ENCODE data around the gene TAOK1.

Gene TAOK1

DNA sequence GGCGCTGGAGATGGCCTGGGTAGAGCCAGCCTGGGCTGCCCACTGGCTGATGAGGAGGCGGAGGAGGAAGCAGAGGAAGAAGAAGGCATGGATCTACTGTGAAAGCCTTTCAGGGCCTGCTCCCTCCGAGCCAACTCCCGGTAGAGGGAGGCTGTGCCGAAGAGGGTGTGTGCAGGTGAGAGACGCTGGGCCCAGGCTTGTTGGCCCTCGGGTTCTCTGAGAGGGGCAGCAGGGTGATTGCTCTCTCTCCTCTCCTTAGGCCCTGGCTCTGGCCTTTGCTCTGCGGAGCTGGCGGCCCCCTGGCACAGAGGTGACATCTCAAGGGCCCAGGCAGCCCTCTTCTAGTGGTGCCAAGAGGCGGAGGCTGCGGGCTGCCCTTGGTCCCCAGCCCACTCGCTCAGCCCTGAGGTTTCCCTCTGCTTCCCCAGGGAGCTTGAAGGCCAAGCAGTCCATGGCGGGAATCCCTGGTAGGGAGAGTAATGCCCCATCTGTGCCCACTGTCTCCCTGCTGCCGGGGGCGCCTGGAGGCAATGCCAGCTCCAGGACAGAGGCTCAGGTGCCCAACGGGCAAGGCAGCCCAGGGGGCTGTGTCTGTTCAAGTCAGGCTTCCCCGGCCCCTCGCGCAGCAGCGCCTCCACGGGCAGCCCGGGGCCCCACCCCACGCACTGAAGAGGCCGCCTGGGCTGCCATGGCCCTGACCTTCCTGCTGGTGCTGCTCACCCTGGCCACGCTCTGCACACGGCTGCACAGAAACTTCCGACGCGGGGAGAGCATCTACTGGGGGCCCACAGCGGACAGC, 181.9 kb downstream of the TAOK1 start:
- no peak for DNase-seq

DNA sequence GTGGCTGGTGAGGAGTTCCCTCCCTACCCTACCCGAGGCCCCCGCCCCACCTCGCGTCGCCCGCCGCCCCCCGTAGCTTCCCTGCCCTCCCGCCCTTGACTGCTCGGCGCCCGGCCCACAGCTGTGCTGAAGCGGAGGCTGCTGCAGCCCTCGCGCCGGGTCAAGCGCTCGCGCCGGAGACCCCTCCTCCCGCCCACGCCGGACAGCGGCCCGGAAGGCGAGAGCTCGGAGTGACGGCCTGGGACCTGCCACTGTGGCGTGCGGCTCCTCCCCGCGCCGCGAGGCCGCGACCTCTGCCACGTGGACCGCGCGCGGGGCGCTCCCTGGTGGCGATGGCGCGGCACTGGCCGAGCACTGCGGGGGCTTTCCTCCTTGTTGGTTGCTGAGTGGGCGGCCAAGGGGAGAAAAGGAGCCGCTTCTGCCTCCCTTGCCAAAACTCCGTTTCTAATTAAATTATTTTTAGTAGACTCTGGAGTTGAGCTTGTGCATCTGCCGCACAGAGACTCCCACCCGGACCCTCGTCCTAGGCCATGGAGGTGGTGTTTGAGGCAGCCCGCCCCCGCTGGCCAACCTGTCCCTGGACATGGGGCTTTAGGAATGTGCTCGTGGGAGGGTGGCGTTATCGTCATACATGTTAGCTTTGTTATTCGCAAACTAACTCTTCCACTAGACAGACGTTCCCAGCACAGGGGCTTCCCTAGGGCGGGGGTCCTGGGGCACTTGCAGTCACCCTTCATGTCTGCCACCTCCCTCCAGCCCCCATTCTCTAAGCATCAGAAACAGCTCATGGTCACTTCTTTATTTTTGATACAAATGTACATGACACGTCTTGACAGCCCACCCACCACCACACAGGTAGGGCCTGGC, 182.8 kb downstream of the TAOK1 start:
- DNase-seq: peak; percentile 64

GRCh38 chr17:29573558-29573869, 183.4 kb downstream of the TAOK1 start:
- DNase-seq: peak; percentile 5

DNA sequence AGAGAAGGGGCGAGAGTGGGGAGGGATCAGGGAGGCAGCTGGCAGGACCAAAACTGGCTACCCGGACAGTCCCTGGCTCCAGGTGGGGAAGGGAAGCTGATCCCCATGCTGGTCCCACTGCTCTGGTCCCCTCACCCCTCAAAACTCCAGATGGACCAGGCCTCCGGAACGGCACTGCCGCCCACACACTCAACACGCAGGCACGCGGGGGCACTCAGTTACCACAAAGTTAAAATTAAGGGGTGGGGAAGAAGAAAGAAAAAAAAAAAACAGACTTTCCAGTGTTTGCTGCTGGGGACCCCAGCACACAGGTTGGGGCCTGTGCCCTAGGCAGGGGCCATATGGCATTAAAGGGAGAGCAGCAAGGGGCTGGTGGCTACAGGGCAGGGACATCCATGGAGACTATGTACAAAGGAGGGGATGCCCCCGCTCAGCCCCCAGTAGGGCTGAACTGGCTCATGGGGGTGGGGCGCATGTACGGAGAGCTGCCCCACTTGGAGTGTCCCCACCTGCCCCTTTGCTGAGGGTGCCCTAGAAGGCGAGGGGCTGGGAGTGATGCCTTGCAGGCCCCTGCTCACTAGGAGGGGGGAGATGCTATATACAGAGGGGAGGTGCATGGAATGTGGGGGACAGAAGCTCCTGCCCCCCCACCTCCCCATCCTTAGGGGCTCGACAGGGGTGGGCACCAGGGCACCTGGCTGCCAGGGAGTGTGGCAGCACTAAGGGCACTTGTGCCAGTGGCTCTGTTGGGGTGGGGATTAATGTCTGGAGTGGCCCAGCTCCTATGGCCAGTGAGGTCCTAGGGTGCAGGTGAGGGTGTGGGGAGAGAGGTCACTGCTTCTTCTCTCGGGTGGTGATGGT, 183.9 kb downstream of the TAOK1 start:
- DNase-seq: peak; percentile 7

- peak; percentile 3 for DNase-seq
Measured at GRCh38 chr17:29574732-29575510, 184.8 kb downstream of the TAOK1 start.

- DNase-seq: no peak
Measured at GRCh38 chr17:29575511-29576213, 185.5 kb downstream of the TAOK1 start.

DNA sequence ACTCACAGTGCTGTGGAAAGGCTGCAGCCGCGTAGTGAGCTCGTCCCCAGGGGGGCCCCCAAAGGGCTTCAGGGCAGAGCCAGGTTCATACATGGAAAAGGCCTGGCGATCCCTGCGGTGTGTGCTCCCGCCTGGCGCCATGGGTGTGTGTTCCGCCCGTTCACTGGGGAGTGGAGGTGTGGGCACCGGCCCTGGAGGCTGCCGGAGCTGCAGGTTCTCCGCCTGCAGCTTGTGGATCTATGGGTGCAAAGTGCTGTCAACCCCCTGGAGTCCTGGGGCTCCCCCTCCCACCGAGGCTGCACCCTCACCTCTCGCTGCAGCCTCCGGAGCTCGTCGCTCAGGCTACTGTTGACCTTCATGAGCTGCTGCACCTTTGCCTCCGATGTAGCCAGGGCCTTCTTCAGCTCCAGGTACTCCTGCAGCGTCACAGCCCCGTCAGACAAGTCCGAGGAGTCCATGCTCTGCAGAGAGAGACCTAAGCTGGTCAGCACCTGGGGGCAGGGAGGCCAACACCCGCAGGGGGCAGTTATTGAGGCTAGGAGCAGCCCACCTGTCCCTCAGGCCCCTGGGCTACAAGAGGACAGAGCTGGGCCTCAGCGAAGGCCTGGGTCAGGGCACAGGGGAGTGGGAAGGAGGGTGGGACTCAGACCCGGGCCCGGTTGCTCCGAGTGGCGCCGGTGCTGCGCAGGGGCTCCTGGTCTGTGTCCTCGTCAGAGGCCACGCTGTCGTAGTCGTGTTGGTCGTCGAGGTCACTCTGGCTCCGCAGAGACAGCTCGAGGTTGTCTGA, 186.2 kb downstream of the TAOK1 start:
- DNase-seq: peak; percentile 10

GRCh38 chr17:29577001-29577370, 186.8 kb downstream of the TAOK1 start:
- DNase-seq: no peak

DNA sequence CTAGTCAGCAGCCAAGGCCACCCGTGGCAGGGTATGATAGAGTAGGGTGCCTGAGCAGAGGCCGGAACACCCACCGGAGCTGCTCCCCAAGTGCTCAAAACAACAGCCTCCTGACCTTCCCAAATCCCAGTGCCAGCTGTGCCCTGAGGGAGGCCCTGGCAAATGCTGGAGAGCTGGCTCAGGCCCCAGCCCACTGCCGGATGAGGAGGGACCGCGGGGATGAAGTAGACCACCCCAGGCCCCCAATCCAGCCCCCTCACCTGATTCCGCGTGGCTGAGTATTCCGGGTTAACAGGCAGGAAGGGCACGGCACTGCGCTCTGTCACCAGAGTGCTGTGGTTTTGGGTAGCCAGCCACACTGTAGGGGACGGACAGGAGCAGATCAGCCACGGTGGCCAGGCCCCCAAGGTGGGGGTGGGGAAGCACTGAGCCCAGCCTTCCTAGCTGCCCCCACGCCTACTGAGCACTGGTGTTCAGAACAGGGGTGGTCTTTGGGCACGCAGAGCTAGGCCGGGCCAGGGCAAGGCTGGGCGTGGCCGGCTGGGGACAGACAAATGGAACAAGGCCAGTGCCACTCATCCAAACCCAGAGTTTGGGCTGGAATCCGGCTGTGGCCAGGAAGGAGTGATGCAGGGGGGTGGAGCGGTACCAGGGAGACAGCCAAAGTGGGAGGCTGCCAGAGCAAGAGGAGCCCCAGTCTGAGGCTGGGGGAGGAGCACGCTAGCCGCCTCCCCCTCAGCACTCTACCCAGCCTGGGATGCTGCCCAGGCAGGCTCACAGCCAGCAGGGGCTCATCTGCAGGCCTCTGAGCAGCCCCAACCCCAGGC, 187.4 kb downstream of the TAOK1 start:
- no peak for DNase-seq

- DNase-seq: no peak
Measured at GRCh38 chr17:29578626-29579485, 188.7 kb downstream of the TAOK1 start.

DNA sequence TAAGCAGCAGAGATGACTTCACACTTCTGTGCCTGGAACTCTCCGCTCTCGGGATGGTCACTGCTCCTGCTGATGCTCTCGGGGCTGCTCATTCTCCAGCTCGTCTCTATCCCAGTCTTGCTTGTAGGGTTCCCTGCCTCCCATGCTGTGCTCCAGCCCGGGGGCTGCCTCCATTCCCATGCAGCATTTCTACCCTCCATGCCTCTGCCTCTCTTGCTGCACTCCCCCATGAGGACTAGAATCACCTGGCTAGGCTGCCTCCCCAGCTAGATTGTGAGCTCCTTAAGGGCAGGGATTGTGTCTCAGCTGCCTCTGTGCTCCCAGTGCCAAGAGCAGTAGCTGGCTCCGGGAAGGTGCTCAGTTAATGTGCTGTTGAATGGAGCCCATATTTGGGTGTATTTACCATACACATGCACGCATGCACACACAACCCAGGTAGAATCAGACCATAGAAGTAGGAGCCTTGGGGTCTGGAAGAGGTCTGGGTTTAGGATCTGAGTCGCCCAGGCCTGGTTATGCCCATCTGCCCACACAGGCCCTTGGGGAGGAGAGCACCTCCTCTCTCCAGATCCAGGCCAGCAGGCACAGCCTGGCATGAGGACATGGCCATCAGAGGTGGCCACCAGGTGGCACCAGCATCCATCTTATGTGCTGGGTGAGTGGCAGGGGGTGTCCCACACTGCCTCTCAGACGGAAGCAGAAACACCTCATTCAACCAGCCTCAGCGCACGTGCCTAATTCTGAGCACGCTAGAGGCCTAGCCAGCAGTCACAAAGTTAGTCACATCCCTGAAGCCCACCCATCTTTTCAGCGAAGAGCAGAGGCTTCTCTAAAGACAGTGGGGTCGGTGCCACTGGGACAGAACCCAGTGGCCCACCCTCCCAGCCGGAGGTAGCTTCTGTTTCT, 190.0 kb downstream of the TAOK1 start:
- peak; percentile 93 for DNase-seq

GRCh38 chr17:29581583-29582253, 191.6 kb downstream of the TAOK1 start:
- no peak for DNase-seq

GRCh38 chr17:29582254-29582765, 192.1 kb downstream of the TAOK1 start:
- DNase-seq: no peak

DNA sequence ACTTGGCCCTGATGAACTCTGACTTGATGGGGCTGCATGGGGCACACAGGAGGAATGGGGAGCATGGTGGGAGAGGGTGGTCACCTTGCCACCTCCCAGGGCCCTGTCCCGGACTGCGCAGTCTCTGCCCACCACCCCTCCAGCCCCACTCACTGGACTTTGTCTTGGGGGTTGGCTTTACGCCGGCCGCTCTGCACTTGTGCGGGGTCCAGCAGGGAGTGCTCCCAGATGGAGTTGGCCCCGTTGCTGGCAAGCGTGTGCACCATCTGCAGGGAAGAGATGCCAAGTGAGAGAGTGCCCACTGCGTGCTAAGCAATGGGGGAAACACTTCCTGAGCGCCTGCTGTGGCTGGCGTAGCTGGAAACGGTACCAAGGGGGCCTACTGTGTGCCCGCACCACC, 192.6 kb downstream of the TAOK1 start:
- peak; percentile 9 for DNase-seq

- DNase-seq: peak; percentile 8
Measured at GRCh38 chr17:29583324-29584248, 193.4 kb downstream of the TAOK1 start.
